ENCODE results near the gene NCKAP5.

The NCKAP5 gene

DNA sequence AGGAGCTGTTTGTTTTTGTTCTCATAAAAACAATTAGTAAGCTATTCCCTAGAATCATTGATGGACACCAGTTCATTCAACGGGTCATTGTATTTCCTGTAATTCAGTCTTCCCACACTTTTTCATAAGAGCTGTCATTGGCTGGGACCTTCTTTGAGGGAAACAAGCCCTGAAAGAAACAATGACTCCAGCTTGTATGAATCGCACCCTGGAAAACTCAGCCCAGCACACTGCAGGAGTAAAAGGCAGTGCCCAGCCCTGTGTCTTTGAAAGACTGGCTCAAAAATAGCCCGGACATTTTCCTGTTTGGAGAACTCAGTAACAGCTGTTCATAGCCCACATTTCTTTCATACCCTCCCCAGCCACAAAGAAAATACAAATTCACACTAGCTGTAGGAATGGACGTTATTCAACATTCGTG lies 81.5 kb downstream of the NCKAP5 start:
- TF ChIP-seq, protein P1, sequence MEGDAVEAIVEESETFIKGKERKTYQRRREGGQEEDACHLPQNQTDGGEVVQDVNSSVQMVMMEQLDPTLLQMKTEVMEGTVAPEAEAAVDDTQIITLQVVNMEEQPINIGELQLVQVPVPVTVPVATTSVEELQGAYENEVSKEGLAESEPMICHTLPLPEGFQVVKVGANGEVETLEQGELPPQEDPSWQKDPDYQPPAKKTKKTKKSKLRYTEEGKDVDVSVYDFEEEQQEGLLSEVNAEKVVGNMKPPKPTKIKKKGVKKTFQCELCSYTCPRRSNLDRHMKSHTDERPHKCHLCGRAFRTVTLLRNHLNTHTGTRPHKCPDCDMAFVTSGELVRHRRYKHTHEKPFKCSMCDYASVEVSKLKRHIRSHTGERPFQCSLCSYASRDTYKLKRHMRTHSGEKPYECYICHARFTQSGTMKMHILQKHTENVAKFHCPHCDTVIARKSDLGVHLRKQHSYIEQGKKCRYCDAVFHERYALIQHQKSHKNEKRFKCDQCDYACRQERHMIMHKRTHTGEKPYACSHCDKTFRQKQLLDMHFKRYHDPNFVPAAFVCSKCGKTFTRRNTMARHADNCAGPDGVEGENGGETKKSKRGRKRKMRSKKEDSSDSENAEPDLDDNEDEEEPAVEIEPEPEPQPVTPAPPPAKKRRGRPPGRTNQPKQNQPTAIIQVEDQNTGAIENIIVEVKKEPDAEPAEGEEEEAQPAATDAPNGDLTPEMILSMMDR (IDR thresholded peaks at IDR 0.05; ENCODE audit: control insufficient read depth, extremely low read depth, insufficient read depth): no peak
- DNase-seq (ENCODE audit: low read depth): no peak
- no peak overlapping the region for H3K4me3 ChIP-seq (ENCODE audit: low read depth, low read length)

DNA sequence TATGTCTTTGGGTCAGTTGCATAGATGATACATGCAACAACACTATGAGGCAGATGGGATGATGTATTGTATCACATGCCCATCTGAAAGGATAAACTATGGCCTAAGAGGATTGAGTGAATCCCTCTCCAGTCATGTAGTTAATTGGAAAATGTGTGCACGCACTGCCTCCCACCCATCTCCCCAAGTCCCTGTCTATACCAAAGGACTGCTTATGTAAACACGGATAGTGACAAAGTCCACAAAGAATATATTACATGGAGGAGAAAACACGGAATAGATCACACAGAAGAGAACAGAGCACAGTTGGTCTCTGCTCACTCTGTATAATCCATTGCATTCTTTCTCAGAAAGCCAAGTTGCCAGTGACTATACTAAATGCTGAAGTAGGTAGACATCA lies 82.4 kb downstream of the NCKAP5 start:
- DNase-seq (ENCODE audit: low read depth): no peak
- TF ChIP-seq, protein P1 (IDR thresholded peaks at IDR 0.05; ENCODE audit: control insufficient read depth, extremely low read depth, insufficient read depth): no peak
- no peak overlapping the region for H3K4me3 ChIP-seq (ENCODE audit: low read depth, low read length)

DNA sequence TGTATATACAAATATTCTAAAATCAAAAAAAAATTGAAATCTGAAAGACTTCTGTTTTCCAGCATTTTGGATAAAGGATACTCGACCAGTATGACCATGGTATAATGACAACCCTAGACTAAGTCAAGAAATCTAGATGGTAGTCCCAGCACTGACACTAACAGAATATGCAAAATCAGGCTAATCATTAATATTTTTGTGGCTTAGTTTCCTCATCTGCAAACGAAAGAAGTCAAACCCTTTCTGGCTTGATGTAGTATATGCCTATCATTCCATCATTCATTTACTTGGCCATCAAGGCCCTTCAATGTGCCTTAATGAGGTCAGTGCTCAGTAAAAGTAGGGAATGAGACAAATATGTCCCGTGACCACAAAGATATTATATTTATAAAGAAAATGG lies 83.5 kb downstream of the NCKAP5 start:
- H3K4me3 ChIP-seq (ENCODE audit: low read depth, low read length): no peak overlapping the region
- TF ChIP-seq, protein P1 (IDR thresholded peaks at IDR 0.05; ENCODE audit: control insufficient read depth, extremely low read depth, insufficient read depth): no peak
- DNase-seq (ENCODE audit: low read depth): no peak

DNA sequence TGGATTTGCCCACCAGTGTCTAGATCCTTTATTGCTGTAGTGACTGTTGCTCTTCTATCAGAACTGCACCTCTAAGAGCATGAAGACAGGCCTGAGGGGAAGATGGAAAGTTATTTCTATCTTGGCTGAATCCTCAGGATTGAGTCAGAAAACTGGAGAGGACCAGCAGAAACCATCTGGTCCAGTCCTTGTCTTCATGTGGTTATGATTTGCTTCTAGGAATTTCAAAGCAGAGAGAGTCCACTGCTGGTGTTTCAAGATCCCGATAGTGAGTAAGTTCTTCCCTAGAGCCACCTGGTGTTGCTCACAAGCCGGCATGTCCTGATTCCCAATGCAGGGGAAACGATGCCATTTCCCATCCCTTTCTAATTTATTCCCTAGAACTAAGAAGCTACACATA lies 84.2 kb downstream of the NCKAP5 start:
- no peak for DNase-seq (ENCODE audit: low read depth)
- no peak overlapping the region for H3K4me3 ChIP-seq (ENCODE audit: low read depth, low read length)
- TF ChIP-seq, protein P1 (IDR thresholded peaks at IDR 0.05; ENCODE audit: control insufficient read depth, extremely low read depth, insufficient read depth): no peak

DNA sequence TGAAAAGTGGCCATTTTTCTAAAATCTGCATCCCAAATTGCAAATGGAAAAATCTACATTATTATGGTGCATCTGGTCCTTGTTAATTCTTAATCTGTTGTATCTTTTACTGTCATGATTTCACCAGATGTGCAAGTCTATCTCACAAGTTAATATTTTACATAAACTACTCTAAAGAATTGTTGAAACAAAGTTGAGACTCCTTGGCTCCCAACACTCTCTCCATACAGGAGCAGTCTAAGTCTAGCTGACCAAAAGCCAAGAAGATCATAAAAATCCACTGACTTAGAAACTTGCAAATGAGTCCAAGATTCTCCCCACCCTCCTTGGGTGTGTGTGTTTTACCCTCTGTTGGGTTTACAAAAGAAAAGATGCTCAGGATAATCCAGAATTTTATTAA lies 85.1 kb downstream of the NCKAP5 start:
- H3K4me3 ChIP-seq (ENCODE audit: low read depth, low read length): no peak overlapping the region
- DNase-seq (ENCODE audit: low read depth): no peak
- TF ChIP-seq, protein P1 (IDR thresholded peaks at IDR 0.05; ENCODE audit: control insufficient read depth, extremely low read depth, insufficient read depth): no peak

DNA sequence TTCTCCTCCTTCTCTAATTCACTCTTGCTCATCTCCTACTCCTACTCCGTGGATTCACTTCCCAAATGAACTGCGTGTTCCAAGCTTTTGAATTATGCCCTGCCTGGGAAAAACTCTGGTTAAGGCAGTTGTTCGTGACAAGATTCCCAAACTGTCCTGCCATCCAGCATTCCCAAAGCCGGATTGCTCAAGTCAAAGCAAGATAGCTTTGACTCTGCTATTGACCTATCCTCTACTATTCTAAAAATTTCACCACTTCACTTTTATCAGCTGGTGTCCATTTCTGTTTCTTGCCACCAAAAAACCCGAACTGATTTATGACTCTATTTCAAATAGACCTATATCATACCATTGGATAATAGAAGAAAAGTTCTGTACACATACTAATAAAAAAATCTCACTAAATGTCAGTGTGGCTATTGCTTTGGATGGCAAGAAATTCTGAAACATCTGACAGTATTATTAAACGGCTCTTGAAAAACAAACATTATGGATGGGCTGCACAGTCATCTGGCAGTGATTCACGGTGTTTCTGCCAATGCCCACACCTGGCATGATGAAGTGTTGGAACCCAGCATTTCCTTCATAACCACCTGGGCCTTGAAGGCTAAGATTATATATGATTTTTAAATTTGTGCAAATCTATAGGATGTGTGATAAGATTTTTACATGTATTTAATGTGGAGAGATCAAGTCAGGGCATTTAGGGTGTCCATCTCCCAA lies 87.4 kb downstream of the NCKAP5 start:
- TF ChIP-seq, protein P1 (IDR thresholded peaks at IDR 0.05; ENCODE audit: control insufficient read depth, extremely low read depth, insufficient read depth): no peak
- H3K4me3 ChIP-seq (ENCODE audit: low read depth, low read length): no peak overlapping the region
- DNase-seq (ENCODE audit: low read depth): no peak

DNA sequence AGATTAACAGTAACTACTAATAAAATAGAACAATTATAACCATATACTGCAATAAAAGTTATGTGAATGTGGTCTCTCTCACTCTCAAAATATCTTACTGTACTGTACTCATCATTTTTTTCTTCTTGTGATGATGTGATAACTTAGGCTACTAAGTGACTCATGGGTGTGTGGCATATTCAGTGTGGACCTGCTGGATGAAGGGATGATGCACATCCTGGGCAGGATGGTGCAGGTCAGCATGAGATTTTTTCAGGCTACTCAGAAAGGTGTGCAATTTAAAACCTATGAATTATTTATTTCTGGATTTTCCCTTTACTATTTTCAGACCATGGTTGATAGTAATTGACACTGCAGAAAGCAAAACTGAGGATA lies 90.7 kb downstream of the NCKAP5 start:
- TF ChIP-seq, protein P1 (IDR thresholded peaks at IDR 0.05; ENCODE audit: control insufficient read depth, extremely low read depth, insufficient read depth): no peak
- no peak overlapping the region for H3K4me3 ChIP-seq (ENCODE audit: low read depth, low read length)
- no peak for DNase-seq (ENCODE audit: low read depth)

Measured in LNCaP clone FGC (cell line).